ENCODE data around the gene TPP2. TPM values are rescaled to one million over a fixed set of nuclear protein-coding genes. Genes with fewer than 3 reads are reported as not detected.

The TPP2 gene
- total RNA-seq, 1 experiment from 2014 or later: 36.7 TPM

GRCh38 chr13:102680842-102681740 is 84.3 kb downstream of the TPP2 start:
- DNase-seq (ENCODE audit: low read depth, low spot score) (no peak), ATAC-seq (no peak)
- RAD21 ChIA-PET (ENCODE audit: low non-redundant PET in 1 of 2, low total read pairs in 2 of 2, uncharacterized antibody in 2 of 2, unreplicated experiment in 2 of 2): no interaction called here
- no peaks in the 10 kb centered on the region for H3K79me2 ChIP-seq (ENCODE audit: insufficient read depth, low read length)
- TF ChIP-seq ZNF274 (IDR thresholded peaks at IDR 0.05; ENCODE audit: low read depth, low read length): no peak
- TF ChIP-seq JUND (IDR thresholded peaks at IDR 0.05): no peak
- TF ChIP-seq EGR1 (IDR thresholded peaks at IDR 0.05; ENCODE audit: low read depth): no peak
- TF ChIP-seq ZFX (IDR thresholded peaks at IDR 0.05): no peak
- no peak for TF ChIP-seq SRF (IDR thresholded peaks at IDR 0.05; ENCODE audit: low read depth)
- no peak for TF ChIP-seq EZH2phosphoT487 (IDR thresholded peaks at IDR 0.05; ENCODE audit: borderline replicate concordance)
- TF ChIP-seq CTCF (IDR thresholded peaks at IDR 0.05 in 2 of 3, conservative IDR thresholded peaks at IDR 0.05 in 1 of 3; ENCODE audit: borderline replicate concordance in 1 of 3, insufficient read depth in 1 of 3, low read depth in 2 of 3, low read length in 2 of 3): no peak
- TF ChIP-seq ELF1 (IDR thresholded peaks at IDR 0.05; ENCODE audit: borderline replicate concordance, low read depth): no peak
- no peak for TF ChIP-seq POLR2AphosphoS5 (IDR thresholded peaks at IDR 0.05; ENCODE audit: low read depth, low read length)
- H3K4me1 ChIP-seq (ENCODE audit: control insufficient read depth in 1 of 2, insufficient read depth in 2 of 2, low read length in 2 of 2): no peaks in the 10 kb centered on the region
- no peak overlapping the region for H2AFZ ChIP-seq (ENCODE audit: low read depth, low read length, poor library complexity, severe bottlenecking)
- no peak overlapping the region for H3K4me3 ChIP-seq (replicated peaks in 1 of 2; ENCODE audit: low read depth in 1 of 2, low read length in 2 of 2)
- H3K9me3 ChIP-seq (ENCODE audit: control insufficient read depth in 1 of 2, insufficient read depth in 1 of 2, low read depth in 1 of 2, low read length in 2 of 2): no peaks in the 10 kb centered on the region
- no peaks in the 10 kb centered on the region for H4K20me1 ChIP-seq (ENCODE audit: insufficient read depth)
- H3K36me3 ChIP-seq (ENCODE audit: control insufficient read depth in 1 of 2, insufficient read depth in 2 of 2, low read length in 2 of 2): peaks cover 4 to 15% of the 10 kb centered on the region in 2 experiments; a peak in 3 of 4 replicates
- no peak overlapping the region for H3K4me2 ChIP-seq (ENCODE audit: low read length)
- CTCF ChIA-PET: no interaction called here
- no TSS peak for BruUV-seq (replicated peaks)
- no peaks in the 10 kb centered on the region for H3K27me3 ChIP-seq (ENCODE audit: insufficient read depth, low read length)
- intact Hi-C loops (cut with micrococcal nuclease): no loop called here
- no peak overlapping the region for H3K9ac ChIP-seq (ENCODE audit: low read length)
- POLR2A ChIA-PET: no interaction called here
- no peaks in the 10 kb centered on the region for H3K9me2 ChIP-seq (ENCODE audit: insufficient read depth)
- no peak overlapping the region for H3K27ac ChIP-seq (ENCODE audit: low read depth, low read length)
